Central memory CD4-positive, alpha-beta T cell (primary cell): ENCODE data around the gene MYLK.
"Not testable (repeated sequence)": the region's sequence is repeated elsewhere in the genome, so short reads cannot be mapped to it uniquely, and the experiment has no call there.

Experiments used
- DNase-seq: peaks from one replicate; pipeline ENCODE4 v3.0.0; 2022

The MYLK gene

GRCh38 chr3:123744064-123744463 lies 140.1 kb downstream of the MYLK start:
- DNase-seq = no peak

GRCh38 chr3:123743121-123743520 lies 141.0 kb downstream of the MYLK start:
- DNase-seq = no peak

GRCh38 chr3:123741041-123741511 lies 143.1 kb downstream of the MYLK start:
- no peak for DNase-seq

GRCh38 chr3:123740391-123740822 lies 143.7 kb downstream of the MYLK start:
- no peak for DNase-seq

GRCh38 chr3:123739754-123740153 lies 144.4 kb downstream of the MYLK start:
- DNase-seq = no peak

- DNase-seq = no peak
Measured at GRCh38 chr3:123739106-123739505, 145.0 kb downstream of the MYLK start.

GRCh38 chr3:123738522-123738921 lies 145.6 kb downstream of the MYLK start:
- DNase-seq = not testable (repeated sequence)

GRCh38 chr3:123737168-123737567 lies 147.0 kb downstream of the MYLK start:
- no peak for DNase-seq

- no peak for DNase-seq
Measured at GRCh38 chr3:123735456-123735855, 148.7 kb downstream of the MYLK start.

- no peak for DNase-seq
Measured at GRCh38 chr3:123734527-123734902, 149.6 kb downstream of the MYLK start.

GRCh38 chr3:123733805-123734526 lies 150.2 kb downstream of the MYLK start:
- no peak for DNase-seq

GRCh38 chr3:123733341-123733740 lies 150.8 kb downstream of the MYLK start:
- DNase-seq = no peak

- DNase-seq = no peak
Measured at GRCh38 chr3:123732447-123732846, 151.7 kb downstream of the MYLK start.

- no peak for DNase-seq
Measured at GRCh38 chr3:123730829-123731228, 153.3 kb downstream of the MYLK start.

GRCh38 chr3:123728991-123729390 lies 155.1 kb downstream of the MYLK start:
- no peak for DNase-seq

- DNase-seq = no peak
Measured at GRCh38 chr3:123728014-123728413, 156.1 kb downstream of the MYLK start.

GRCh38 chr3:123725652-123726400 lies 158.3 kb downstream of the MYLK start:
- DNase-seq = no peak

- no peak for DNase-seq
Measured at GRCh38 chr3:123724306-123724705, 159.8 kb downstream of the MYLK start.

- DNase-seq = peak; percentile 17
Measured at GRCh38 chr3:123723522-123724168, 160.5 kb downstream of the MYLK start.

- DNase-seq = no peak
Measured at GRCh38 chr3:123723070-123723469, 161.1 kb downstream of the MYLK start.

GRCh38 chr3:123722456-123722855 lies 161.7 kb downstream of the MYLK start:
- DNase-seq = no peak

GRCh38 chr3:123722021-123722420 lies 162.1 kb downstream of the MYLK start:
- no peak for DNase-seq

GRCh38 chr3:123721095-123721689 lies 162.9 kb downstream of the MYLK start:
- DNase-seq = not testable (repeated sequence)
